NB4 (cell line): ENCODE results near the gene ARID2.

Source experiments
- CTCF ChIP-seq: IDR thresholded peaks from one replicate; pipeline ENCODE4 v1.5.1; 2012; ENCODE audit warnings: low read depth, low read length
- MYC ChIP-seq: IDR thresholded peaks from 2 replicates; pipeline ENCODE4 v1.6.1; 2011; ENCODE audit warnings: low read depth, low read length
- POLR2A ChIP-seq: IDR thresholded peaks from 2 replicates; pipeline ENCODE4 v1.6.1; 2011; ENCODE audit warnings: mild to moderate bottlenecking; ENCODE audit not compliant: insufficient read length; ENCODE audit errors: extremely low read depth
- TF ChIP-seq, protein P1 (sequence below): IDR thresholded peaks from 2 replicates; pipeline ENCODE4 v1.6.1; 2011; ENCODE audit warnings: low read depth, low read length

- no peak for TF ChIP-seq CTCF
- TF ChIP-seq POLR2A, result no peak
- TF ChIP-seq, protein P1, sequence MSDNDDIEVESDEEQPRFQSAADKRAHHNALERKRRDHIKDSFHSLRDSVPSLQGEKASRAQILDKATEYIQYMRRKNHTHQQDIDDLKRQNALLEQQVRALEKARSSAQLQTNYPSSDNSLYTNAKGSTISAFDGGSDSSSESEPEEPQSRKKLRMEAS, result no peak
- TF ChIP-seq MYC, result no peak
Observed at GRCh38 chr12:45720069-45720468, 9.4 kb upstream of the ARID2 start.
